HEK293T (cell line): ENCODE results near the gene SLC4A8.

Source experiments
- BHLHE40 ChIP-seq: fragments of 450-650 bp; IDR thresholded peaks from 2 replicates; pipeline ENCODE4 v1.6.1; 2016; ENCODE audit warnings: mild to moderate bottlenecking, moderate library complexity, borderline replicate concordance
- FOXA1 ChIP-seq: fragments of 450-650 bp; IDR thresholded peaks from 2 replicates; pipeline ENCODE4 v1.6.1; 2016; ENCODE audit warnings: mild to moderate bottlenecking
- FOXM1 ChIP-seq: fragments of 450-650 bp; IDR thresholded peaks from 2 replicates; pipeline ENCODE4 v1.6.1; 2017; ENCODE audit warnings: mild to moderate bottlenecking, borderline replicate concordance
- HDGF ChIP-seq: fragments of 450-650 bp; IDR thresholded peaks from 2 replicates; pipeline ENCODE4 v1.6.1; 2017; ENCODE audit warnings: antibody characterized with exemption, borderline replicate concordance
- LEF1 ChIP-seq: fragments of 450-650 bp; IDR thresholded peaks from 2 replicates; pipeline ENCODE4 v1.6.1; 2017; ENCODE audit warnings: mild to moderate bottlenecking, borderline replicate concordance
- NFRKB ChIP-seq: fragments of 450-650 bp; IDR thresholded peaks from 2 replicates; pipeline ENCODE4 v1.6.1; 2016; ENCODE audit warnings: mild to moderate bottlenecking, moderate library complexity
- SP1 ChIP-seq: fragments of 450-650 bp; IDR thresholded peaks from 2 replicates; pipeline ENCODE4 v1.6.1; 2017
- SUZ12 ChIP-seq: fragments of 450-650 bp; IDR thresholded peaks from 2 replicates; pipeline ENCODE4 v1.6.1; 2016; ENCODE audit warnings: mild to moderate bottlenecking
- TARDBP ChIP-seq: fragments of 450-650 bp; IDR thresholded peaks from 2 replicates; pipeline ENCODE4 v1.6.1; 2016
- ZNF384 ChIP-seq: fragments of 450-650 bp; IDR thresholded peaks from 2 replicates; pipeline ENCODE4 v1.6.1; 2016
- TF ChIP-seq, protein P1 (sequence below): fragments of 450-650 bp; IDR thresholded peaks from 2 replicates; pipeline ENCODE4 v1.6.1; 2016

DNA sequence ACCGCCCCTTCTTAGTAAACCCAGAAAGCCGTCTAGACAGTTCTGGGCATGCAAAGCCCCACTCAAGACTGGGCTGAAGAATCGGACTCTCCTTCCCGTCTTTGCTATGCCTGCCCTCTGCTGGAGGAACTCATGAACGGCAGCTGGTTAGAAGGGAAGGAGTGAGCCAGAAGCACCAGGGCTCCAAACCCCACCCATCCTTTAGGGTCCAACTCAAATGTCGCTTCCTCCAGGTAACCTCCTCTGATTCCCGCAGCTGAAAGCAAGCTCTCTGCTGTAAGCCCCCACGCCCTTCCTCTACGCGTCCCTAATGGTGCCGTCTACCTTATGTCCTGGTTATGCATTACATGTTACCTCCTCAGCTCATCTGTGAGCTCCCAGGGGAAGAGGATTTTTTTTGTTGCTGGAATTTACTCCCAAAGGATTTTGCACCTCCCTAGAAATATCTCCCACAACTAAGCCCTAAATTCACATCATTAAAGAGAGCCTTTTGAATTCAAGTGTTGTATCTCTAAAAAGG lies 107.4 kb downstream of the SLC4A8 start:
- TF ChIP-seq FOXM1 (no peak), SUZ12 (no peak), TARDBP (no peak), BHLHE40 (no peak), HDGF (no peak), SP1 (no peak), LEF1 (no peak), FOXA1 (no peak), ZNF384 (no peak), NFRKB (no peak)
- TF ChIP-seq, protein P1, sequence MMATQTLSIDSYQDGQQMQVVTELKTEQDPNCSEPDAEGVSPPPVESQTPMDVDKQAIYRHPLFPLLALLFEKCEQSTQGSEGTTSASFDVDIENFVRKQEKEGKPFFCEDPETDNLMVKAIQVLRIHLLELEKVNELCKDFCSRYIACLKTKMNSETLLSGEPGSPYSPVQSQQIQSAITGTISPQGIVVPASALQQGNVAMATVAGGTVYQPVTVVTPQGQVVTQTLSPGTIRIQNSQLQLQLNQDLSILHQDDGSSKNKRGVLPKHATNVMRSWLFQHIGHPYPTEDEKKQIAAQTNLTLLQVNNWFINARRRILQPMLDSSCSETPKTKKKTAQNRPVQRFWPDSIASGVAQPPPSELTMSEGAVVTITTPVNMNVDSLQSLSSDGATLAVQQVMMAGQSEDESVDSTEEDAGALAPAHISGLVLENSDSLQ = no peak
